OCI-LY3 (cell line): Measurements from ENCODE around the gene ACP7.

Experiments
- EZH2phosphoT487 ChIP-seq: fragments of 200-600 bp; shearing (Covaris generic); IDR thresholded peaks from 2 replicates; pipeline ENCODE4 v1.6.1; 2018; ENCODE audit warnings: antibody characterized with exemption, mixed run types, low read depth
- TF ChIP-seq, protein P1 (sequence below): fragments of 200-600, 300-600 bp; sonication (generic); IDR thresholded peaks from 2 replicates; pipeline ENCODE4 v1.5.1; 2014; ENCODE audit warnings: antibody characterized with exemption, low read length, low read depth

DNA sequence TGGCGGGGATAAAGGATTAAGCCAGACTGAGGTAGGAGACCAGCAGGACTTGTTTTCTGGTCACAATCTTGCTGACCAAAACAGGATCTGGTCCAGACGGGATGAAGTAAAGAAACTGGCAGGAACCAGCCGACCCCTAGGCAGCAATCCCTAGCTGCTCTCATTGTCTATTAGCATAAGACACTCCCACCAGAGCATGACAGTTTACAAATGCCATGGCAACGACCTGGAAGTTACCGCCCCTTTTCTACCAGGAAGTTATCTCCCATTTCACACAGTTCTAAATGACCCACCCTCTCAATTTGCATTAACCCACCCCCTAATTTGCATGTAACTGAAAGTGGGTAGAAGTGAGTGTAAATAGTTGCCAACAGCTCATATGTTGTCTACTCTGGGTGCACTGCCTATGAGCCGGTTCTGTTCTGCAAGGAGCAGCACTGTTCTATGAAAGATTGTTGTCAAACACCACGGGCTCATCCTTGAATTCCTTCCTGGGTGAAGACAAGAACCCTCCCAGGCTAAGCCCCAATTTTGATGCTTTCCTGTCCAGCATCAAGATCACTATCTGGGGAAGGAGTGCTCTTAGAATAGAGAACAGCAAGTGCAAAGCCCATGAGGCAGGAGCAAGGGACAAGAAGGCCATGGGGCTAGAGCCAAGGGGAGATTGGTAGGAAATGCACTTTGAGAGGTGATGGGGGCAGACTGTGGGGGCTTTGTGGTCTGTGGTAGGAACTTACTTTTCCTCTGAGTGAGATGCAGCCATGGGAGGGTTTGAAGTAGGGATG lies 37.9 kb upstream of the ACP7 start:
- TF ChIP-seq, protein P1, sequence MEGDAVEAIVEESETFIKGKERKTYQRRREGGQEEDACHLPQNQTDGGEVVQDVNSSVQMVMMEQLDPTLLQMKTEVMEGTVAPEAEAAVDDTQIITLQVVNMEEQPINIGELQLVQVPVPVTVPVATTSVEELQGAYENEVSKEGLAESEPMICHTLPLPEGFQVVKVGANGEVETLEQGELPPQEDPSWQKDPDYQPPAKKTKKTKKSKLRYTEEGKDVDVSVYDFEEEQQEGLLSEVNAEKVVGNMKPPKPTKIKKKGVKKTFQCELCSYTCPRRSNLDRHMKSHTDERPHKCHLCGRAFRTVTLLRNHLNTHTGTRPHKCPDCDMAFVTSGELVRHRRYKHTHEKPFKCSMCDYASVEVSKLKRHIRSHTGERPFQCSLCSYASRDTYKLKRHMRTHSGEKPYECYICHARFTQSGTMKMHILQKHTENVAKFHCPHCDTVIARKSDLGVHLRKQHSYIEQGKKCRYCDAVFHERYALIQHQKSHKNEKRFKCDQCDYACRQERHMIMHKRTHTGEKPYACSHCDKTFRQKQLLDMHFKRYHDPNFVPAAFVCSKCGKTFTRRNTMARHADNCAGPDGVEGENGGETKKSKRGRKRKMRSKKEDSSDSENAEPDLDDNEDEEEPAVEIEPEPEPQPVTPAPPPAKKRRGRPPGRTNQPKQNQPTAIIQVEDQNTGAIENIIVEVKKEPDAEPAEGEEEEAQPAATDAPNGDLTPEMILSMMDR, result no peak
- no peak for TF ChIP-seq EZH2phosphoT487
